Measurements from ENCODE around the gene NDST3.
A peak's percentile ranks its signal among the peaks of the same experiment; 100 is the strongest.

NDST3 gene

GRCh38 chr4:118112117-118113046 lies 78.1 kb downstream of the NDST3 start:
- H3K27ac Mint-ChIP-seq, result no peak overlapping the region
- peaks cover 7% of the 10 kb centered on the region for H3K4me1 Mint-ChIP-seq (ENCODE audit: low read depth)
- no peak overlapping the region for H3K4me3 Mint-ChIP-seq
- H3K36me3 Mint-ChIP-seq (ENCODE audit: low read depth), result no peaks in the 10 kb centered on the region
- H3K27me3 Mint-ChIP-seq (ENCODE audit: low read depth), result no peaks in the 10 kb centered on the region
- H3K9me3 Mint-ChIP-seq, result peaks cover 19% of the 10 kb centered on the region

DNA sequence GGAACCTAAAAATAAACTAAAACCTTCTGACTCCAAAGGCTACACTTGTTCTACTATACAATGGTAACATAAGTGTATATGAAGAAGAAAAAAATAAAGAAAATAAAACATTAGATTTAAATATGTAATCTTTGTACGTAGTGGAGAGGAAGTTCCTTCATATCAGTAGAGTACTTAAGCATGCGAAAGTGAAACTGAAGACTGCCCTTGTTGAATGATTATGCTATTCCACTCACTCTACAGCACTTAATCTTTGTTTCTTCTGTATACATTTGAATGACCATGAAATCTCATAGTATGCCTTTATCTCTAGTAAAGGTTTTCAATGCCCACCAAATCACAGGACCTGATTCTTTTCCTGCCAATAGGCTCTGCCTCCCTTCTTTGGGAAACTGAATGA lies 78.9 kb downstream of the NDST3 start:
- H3K36me3 Mint-ChIP-seq (ENCODE audit: low read depth), result no peaks in the 10 kb centered on the region
- no peaks in the 10 kb centered on the region for H3K27me3 Mint-ChIP-seq (ENCODE audit: low read depth)
- H3K4me3 Mint-ChIP-seq, result peak overlapping the region; percentile 12
- H3K27ac Mint-ChIP-seq, result no peak overlapping the region
- peaks cover 7% of the 10 kb centered on the region for H3K4me1 Mint-ChIP-seq (ENCODE audit: low read depth)
- H3K9me3 Mint-ChIP-seq, result peaks cover 19% of the 10 kb centered on the region

DNA sequence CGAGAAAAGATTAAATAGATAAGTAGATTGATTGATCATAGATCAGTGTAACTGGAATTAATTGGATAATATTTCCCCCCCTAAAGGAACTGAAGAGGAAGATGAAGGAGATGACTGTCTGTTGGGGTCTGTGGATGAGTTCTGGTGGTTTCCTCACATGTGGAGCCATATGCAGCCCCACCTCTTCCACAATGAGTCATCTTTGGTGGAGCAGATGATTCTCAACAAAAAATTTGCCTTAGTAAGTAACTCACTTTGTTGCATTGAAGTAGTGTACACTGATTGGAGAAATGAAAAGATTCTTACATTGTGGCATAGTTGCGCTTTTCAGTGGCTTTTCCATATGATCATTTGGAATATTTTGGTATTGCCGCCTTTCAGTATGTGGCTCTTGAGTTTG lies 80.4 kb downstream of the NDST3 start:
- Mint-ChIP-seq H3K27me3 (ENCODE audit: low read depth) (no peaks in the 10 kb centered on the region), H3K27ac (no peak overlapping the region), H3K4me3 (no peak overlapping the region), H3K4me1 (ENCODE audit: low read depth) (peaks cover 7% of the 10 kb centered on the region), H3K9me3 (peaks cover 19% of the 10 kb centered on the region), H3K36me3 (ENCODE audit: low read depth) (no peaks in the 10 kb centered on the region)

DNA sequence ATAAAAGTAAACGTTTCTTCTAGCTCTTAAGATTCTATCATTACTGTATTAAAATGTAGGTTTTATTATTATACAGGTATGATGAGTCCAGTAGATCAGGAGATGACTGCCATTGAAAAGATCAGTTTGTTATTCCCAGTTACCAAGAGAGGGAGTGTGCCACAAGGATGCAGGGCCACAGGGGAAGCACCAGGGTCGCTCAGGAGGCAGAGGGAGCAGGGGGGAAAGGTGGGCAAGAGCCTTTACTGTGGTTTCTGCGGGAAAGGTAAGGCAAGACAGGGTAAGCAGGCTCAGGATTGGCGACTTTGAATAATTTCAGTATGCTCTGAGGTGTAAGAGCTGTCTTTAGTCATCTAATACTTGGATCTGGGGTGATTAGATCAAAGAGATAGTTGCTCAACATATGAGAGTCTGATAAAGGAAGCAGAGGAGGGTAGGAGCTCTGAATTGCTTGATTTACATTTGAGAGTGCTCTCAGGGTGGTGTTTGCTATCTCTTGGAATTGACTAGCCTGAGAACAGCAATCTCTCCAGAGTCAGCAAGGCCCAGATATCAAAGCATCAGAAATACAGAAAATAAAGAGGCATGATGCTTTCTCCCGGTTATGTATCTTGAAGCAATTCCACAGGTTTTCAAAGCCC lies 86.0 kb downstream of the NDST3 start:
- no peak overlapping the region for H3K27ac Mint-ChIP-seq
- peaks cover 3% of the 10 kb centered on the region for H3K27me3 Mint-ChIP-seq (ENCODE audit: low read depth)
- no peak overlapping the region for H3K4me3 Mint-ChIP-seq
- H3K4me1 Mint-ChIP-seq (ENCODE audit: low read depth), result no peaks in the 10 kb centered on the region
- no peaks in the 10 kb centered on the region for H3K9me3 Mint-ChIP-seq
- H3K36me3 Mint-ChIP-seq (ENCODE audit: low read depth), result no peaks in the 10 kb centered on the region

- Mint-ChIP-seq H3K27me3 (ENCODE audit: low read depth) (peaks cover 4% of the 10 kb centered on the region), H3K4me3 (no peak overlapping the region), H3K27ac (no peak overlapping the region), H3K4me1 (ENCODE audit: low read depth) (no peaks in the 10 kb centered on the region), H3K9me3 (peaks cover 3% of the 10 kb centered on the region), H3K36me3 (ENCODE audit: low read depth) (no peaks in the 10 kb centered on the region)
Measured at GRCh38 chr4:118124997-118125396, 90.7 kb downstream of the NDST3 start.

DNA sequence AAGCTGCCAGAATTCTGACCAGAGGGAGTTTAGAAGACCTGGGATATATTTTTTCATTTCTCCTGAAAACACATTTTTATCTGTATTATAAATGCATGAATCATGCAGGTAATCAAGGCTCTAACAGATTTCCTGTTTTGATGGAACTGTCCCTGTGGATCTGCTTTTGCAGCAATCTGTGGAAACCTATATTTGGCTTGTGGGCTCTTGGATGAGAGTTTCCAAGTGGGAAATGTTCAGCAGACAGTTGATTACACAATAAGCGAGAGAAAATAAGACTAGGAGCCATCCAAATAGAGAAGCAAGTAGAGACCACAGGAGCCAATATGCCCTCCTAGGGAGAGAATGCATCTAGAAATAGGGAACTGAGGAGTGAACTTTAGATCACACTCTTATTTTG lies 105.0 kb downstream of the NDST3 start:
- no peaks in the 10 kb centered on the region for H3K9me3 Mint-ChIP-seq
- H3K4me3 Mint-ChIP-seq, result no peak overlapping the region

DNA sequence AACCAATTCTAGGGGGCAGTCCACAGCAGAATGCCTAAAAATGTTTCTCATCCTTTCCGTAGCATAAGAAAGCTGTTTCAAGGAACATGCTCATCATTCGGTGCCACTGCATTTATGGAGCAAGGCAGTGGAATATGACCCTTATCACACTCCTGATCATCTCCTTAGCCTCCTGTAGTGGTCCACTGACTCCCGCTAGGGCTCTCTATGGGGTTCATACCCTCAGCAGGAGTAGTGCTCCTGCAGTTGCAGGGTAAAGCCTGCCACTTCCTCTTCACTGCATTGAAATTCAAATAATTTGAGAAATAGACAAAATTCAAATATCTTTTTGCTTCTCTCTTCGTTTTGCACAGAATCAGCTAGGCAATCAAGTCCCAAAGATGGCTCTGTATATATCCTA lies 107.0 kb downstream of the NDST3 start:
- Mint-ChIP-seq H3K36me3 (ENCODE audit: low read depth) (no peaks in the 10 kb centered on the region), H3K4me3 (no peak overlapping the region), H3K4me1 (ENCODE audit: low read depth) (no peaks in the 10 kb centered on the region), H3K27me3 (ENCODE audit: low read depth) (no peaks in the 10 kb centered on the region), H3K27ac (no peak overlapping the region), H3K9me3 (no peaks in the 10 kb centered on the region)

More for the DNA sequence above, 105.0 kb downstream of the NDST3 start:
- Mint-ChIP-seq H3K27me3 (ENCODE audit: low read depth) (no peaks in the 10 kb centered on the region), H3K4me1 (ENCODE audit: low read depth) (no peaks in the 10 kb centered on the region), H3K27ac (no peak overlapping the region), H3K36me3 (ENCODE audit: low read depth) (no peaks in the 10 kb centered on the region)

DNA sequence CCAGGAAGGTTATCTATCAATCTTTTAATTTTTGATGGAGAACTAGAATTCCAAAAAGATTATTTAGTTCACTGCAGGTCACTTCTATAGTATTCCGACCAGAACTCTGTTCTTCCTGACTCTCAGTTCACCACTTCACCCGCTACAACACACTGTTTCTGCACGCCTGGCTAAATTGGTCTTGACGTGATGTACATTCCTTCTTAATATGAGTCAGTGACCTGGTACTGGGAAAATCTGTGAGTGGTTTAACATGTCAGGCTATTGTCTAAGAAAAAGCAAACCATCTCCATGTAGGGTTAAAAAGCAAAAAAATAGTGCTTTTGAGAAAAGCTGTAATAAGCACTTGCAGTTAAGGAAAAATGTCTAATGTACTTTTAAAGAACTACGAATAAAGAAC lies 120.4 kb downstream of the NDST3 start:
- Mint-ChIP-seq H3K4me3 (no peak overlapping the region), H3K9me3 (peaks cover 6% of the 10 kb centered on the region), H3K27ac (no peak overlapping the region), H3K36me3 (ENCODE audit: low read depth) (peaks cover 2% of the 10 kb centered on the region), H3K4me1 (ENCODE audit: low read depth) (no peaks in the 10 kb centered on the region), H3K27me3 (ENCODE audit: low read depth) (no peaks in the 10 kb centered on the region)

- peaks cover 12% of the 10 kb centered on the region for H3K9me3 Mint-ChIP-seq
- no peaks in the 10 kb centered on the region for H3K27me3 Mint-ChIP-seq (ENCODE audit: low read depth)
- peaks cover 2% of the 10 kb centered on the region for H3K36me3 Mint-ChIP-seq (ENCODE audit: low read depth)
- H3K27ac Mint-ChIP-seq, result no peak overlapping the region
- no peak overlapping the region for H3K4me3 Mint-ChIP-seq
- H3K4me1 Mint-ChIP-seq (ENCODE audit: low read depth), result no peaks in the 10 kb centered on the region
Measured at GRCh38 chr4:118155516-118155915, 121.2 kb downstream of the NDST3 start.

- Mint-ChIP-seq H3K27ac (no peak overlapping the region), H3K4me1 (ENCODE audit: low read depth) (no peaks in the 10 kb centered on the region), H3K27me3 (ENCODE audit: low read depth) (no peaks in the 10 kb centered on the region), H3K9me3 (peaks cover 12% of the 10 kb centered on the region), H3K36me3 (ENCODE audit: low read depth) (peaks cover 2% of the 10 kb centered on the region), H3K4me3 (no peak overlapping the region)
Measured at GRCh38 chr4:118158763-118159375, 124.6 kb downstream of the NDST3 start.

GRCh38 chr4:118167306-118167705 lies 133.0 kb downstream of the NDST3 start:
- Mint-ChIP-seq H3K27ac (no peak overlapping the region), H3K27me3 (ENCODE audit: low read depth) (no peaks in the 10 kb centered on the region), H3K36me3 (ENCODE audit: low read depth) (no peaks in the 10 kb centered on the region), H3K4me1 (ENCODE audit: low read depth) (peaks cover 12% of the 10 kb centered on the region), H3K9me3 (peaks cover 21% of the 10 kb centered on the region), H3K4me3 (no peak overlapping the region)

- no peak overlapping the region for H3K27ac Mint-ChIP-seq
- H3K4me3 Mint-ChIP-seq, result no peak overlapping the region
- no peaks in the 10 kb centered on the region for H3K27me3 Mint-ChIP-seq (ENCODE audit: low read depth)
- H3K4me1 Mint-ChIP-seq (ENCODE audit: low read depth), result peaks cover 37% of the 10 kb centered on the region
- peaks cover 10% of the 10 kb centered on the region for H3K9me3 Mint-ChIP-seq
- H3K36me3 Mint-ChIP-seq (ENCODE audit: low read depth), result no peaks in the 10 kb centered on the region
Measured at GRCh38 chr4:118171381-118171780, 137.1 kb downstream of the NDST3 start.

DNA sequence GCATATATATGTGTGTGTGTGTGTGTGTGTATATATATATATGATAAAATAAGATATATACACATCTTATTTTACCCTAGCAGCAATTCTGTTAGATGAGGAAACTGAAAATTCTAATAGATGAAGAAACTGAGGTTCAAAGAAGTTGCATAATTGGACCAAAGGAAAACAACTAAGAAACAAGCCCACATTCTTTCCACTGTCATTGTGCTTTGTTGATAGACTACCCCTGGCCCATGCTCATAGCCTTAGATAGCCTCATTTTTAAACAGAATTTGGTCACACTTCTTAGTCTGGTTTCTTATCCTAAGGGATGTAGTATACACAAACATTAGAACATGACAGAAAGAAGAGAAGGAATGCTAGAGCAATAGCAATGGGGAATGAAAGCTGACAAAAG lies 138.8 kb downstream of the NDST3 start:
- H3K4me3 Mint-ChIP-seq, result no peak overlapping the region
- H3K27me3 Mint-ChIP-seq (ENCODE audit: low read depth), result peaks cover under 1% of the 10 kb centered on the region
- H3K36me3 Mint-ChIP-seq (ENCODE audit: low read depth), result no peaks in the 10 kb centered on the region
- no peak overlapping the region for H3K27ac Mint-ChIP-seq
- H3K4me1 Mint-ChIP-seq (ENCODE audit: low read depth), result peaks cover 37% of the 10 kb centered on the region
- no peaks in the 10 kb centered on the region for H3K9me3 Mint-ChIP-seq

DNA sequence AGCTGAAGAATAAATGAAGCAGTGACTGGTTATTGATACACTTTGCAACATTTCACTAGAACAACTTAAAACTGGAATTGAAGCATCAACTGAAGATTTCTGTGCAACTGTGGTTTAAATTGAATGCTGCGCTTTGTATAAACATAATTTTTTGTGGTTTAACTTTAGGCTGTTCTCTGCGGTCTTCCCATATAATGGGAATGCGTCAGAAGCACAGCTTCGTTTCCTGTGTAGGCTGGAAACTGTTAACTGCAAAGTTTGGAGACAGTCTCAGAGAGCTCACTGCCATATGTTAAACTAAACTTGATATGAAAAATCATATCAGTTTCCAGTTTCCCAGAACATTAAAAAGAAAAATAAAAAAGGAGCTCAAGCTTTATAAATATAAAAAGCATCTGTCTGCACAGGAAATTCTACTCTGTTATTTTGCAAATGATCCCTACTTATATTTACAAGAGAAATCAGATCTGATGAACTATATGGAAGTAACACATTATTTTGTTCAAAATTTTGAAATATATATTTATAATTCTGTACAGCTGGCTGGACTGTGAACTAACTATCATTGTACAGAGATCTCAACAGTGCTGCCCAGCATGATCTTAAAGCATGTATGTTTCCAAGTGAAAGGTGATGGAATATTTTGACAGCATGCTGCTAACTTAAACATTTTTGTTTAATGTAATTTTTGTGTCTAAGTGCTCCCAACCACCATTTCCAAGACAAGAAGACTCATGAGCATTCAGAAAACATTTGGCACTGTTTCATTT lies 139.9 kb downstream of the NDST3 start:
- peaks cover 3% of the 10 kb centered on the region for H3K27me3 Mint-ChIP-seq (ENCODE audit: low read depth)
- H3K36me3 Mint-ChIP-seq (ENCODE audit: low read depth), result no peaks in the 10 kb centered on the region
- H3K4me3 Mint-ChIP-seq, result peak overlapping the region; percentile 5
- H3K9me3 Mint-ChIP-seq, result no peaks in the 10 kb centered on the region
- peaks cover 37% of the 10 kb centered on the region for H3K4me1 Mint-ChIP-seq (ENCODE audit: low read depth)
- no peak overlapping the region for H3K27ac Mint-ChIP-seq
